HCT116 (cell line): ENCODE measurements around the gene ZNF581. TPM values are rescaled to one million over a fixed set of nuclear protein-coding genes. Genes with fewer than 3 reads are reported as not detected.

Experiments
- ATF3 ChIP-seq: IDR thresholded peaks from 2 replicates; pipeline ENCODE4 v1.6.1; 2012
- CBX3 ChIP-seq: IDR thresholded peaks from 2 replicates; pipeline ENCODE4 v1.6.1; 2012; ENCODE audit warnings: low read depth
- CEBPB ChIP-seq: IDR thresholded peaks from 2 replicates; pipeline ENCODE4 v1.6.1; 2012; ENCODE audit warnings: low read depth
- EGR1 ChIP-seq: IDR thresholded peaks from 2 replicates; pipeline ENCODE4 v1.6.1; 2012; ENCODE audit warnings: low read depth
- ELF1 ChIP-seq: IDR thresholded peaks from 2 replicates; pipeline ENCODE4 v1.6.1; 2012; ENCODE audit warnings: low read depth, borderline replicate concordance
- EZH2 ChIP-seq: fragments of 200-600 bp; sonication (generic); IDR thresholded peaks from 2 replicates; pipeline ENCODE4 v1.6.1; 2017; ENCODE audit warnings: antibody characterized with exemption, mixed run types
- EZH2phosphoT487 ChIP-seq: fragments of 200-600 bp; IDR thresholded peaks from 2 replicates; pipeline ENCODE4 v1.6.1; 2018; ENCODE audit warnings: antibody characterized with exemption, borderline replicate concordance
- FOSL1 ChIP-seq: IDR thresholded peaks from 2 replicates; pipeline ENCODE4 v1.6.1; 2012; ENCODE audit warnings: low read depth
- JUND ChIP-seq: IDR thresholded peaks from 2 replicates; pipeline ENCODE4 v1.6.1; 2012
- POLR2A ChIP-seq: IDR thresholded peaks from 2 replicates; pipeline ENCODE4 v1.7.0; 2011; ENCODE audit warnings: borderline replicate concordance; ENCODE audit not compliant: insufficient read depth, insufficient read length; ENCODE audit errors: extremely low read depth
- POLR2AphosphoS5 ChIP-seq: IDR thresholded peaks from 2 replicates; pipeline ENCODE4 v1.6.1; 2011; ENCODE audit warnings: mild to moderate bottlenecking, low read depth, low read length, moderate library complexity
- RAD21 ChIP-seq: IDR thresholded peaks from 2 replicates; pipeline ENCODE4 v1.6.1; 2012; ENCODE audit warnings: low read depth, mild to moderate bottlenecking
- SIN3A ChIP-seq: IDR thresholded peaks from 2 replicates; pipeline ENCODE4 v1.6.1; 2012; ENCODE audit warnings: low read depth
- SRF ChIP-seq: IDR thresholded peaks from 2 replicates; pipeline ENCODE4 v1.6.1; 2012; ENCODE audit warnings: low read depth
- YY1 ChIP-seq: IDR thresholded peaks from 2 replicates; pipeline ENCODE4 v1.6.1; 2011; ENCODE audit warnings: low read length, low read depth, moderate library complexity, mild to moderate bottlenecking; ENCODE audit not compliant: insufficient replicate concordance; ENCODE audit errors: extremely low read depth
- ZBTB33 ChIP-seq: IDR thresholded peaks from 2 replicates; pipeline ENCODE4 v1.6.1; 2011; ENCODE audit warnings: mild to moderate bottlenecking, low read length, moderate library complexity; ENCODE audit not compliant: insufficient replicate concordance; ENCODE audit errors: extremely low read depth
- ZFX ChIP-seq: fragments of 450-650 bp; IDR thresholded peaks from 2 replicates; pipeline ENCODE4 v1.6.1; 2017
- ZNF274 ChIP-seq: fragments of 200-500 bp; sonication (Bioruptor generic); IDR thresholded peaks from 2 replicates; pipeline ENCODE4 v1.6.1; 2014; ENCODE audit warnings: mild to moderate bottlenecking, low read depth, low read length, inconsistent platforms
- total RNA-seq: library from RNA; stranded (reverse); gene quantifications from one replicate; pipeline ENCODE4 v1.2.1, GENCODE V29; 2021; ENCODE audit not compliant: unreplicated experiment

Gene ZNF581
- total RNA-seq, 1 experiment from 2014 or later: 44.4 TPM

GRCh38 chr19:55642153-55643002 lies 1.1 kb upstream of the ZNF581 start (continued):
- TF ChIP-seq EZH2phosphoT487 (no peak), RAD21 (no peak), POLR2A (no peak), SRF (no peak), EGR1 (no peak), ZBTB33 (no peak), EZH2 (no peak), ELF1 (no peak), POLR2AphosphoS5 (peak; percentile 53), ZNF274 (no peak), YY1 (no peak), CEBPB (no peak), FOSL1 (no peak), JUND (no peak), ZFX (peak; percentile 82), ATF3 (no peak), CBX3 (no peak), SIN3A (0 out of 2 replicates have a peak, but pooled peaks have one; percentile 56)
